Mesothelial cell of epicardium (in vitro differentiated cells): Measurements from ENCODE around the gene KLHL29. TPM values are rescaled to one million over a fixed set of nuclear protein-coding genes. Genes with fewer than 3 reads are reported as not detected.

Experiments
- DNase-seq, 2 experiments: peaks; one replicate each; pipeline ENCODE4 v3.0.0; 2021; ENCODE audit warnings: low spot score in 2 of 2; ENCODE audit not compliant: unreplicated experiment in 2 of 2
- H3K27ac Mint-ChIP-seq: 2 replicates; pipeline ENCODE4 v1.8.0; 2021; ENCODE audit warnings: mixed read lengths
- H3K27me3 Mint-ChIP-seq: 2 replicates; pipeline ENCODE4 v1.8.0; 2021; ENCODE audit warnings: low read depth, mixed read lengths
- H3K36me3 Mint-ChIP-seq: 2 replicates; pipeline ENCODE4 v1.8.0; 2021; ENCODE audit warnings: mixed read lengths
- H3K4me1 Mint-ChIP-seq: 2 replicates; pipeline ENCODE4 v1.8.0; 2021; ENCODE audit warnings: mixed read lengths
- H3K4me3 Mint-ChIP-seq: 2 replicates; pipeline ENCODE4 v1.8.0; 2021; ENCODE audit warnings: mild to moderate bottlenecking, moderate library complexity, mixed read lengths
- H3K9me3 Mint-ChIP-seq: 2 replicates; pipeline ENCODE4 v1.8.0; 2021; ENCODE audit warnings: mixed read lengths
- total RNA-seq: library from RNA; stranded (reverse); gene quantifications from 3 replicates; pipeline ENCODE4 v1.2.1, GENCODE V29; 2021
- TF ChIP-seq, protein P1 (sequence below): fragments of 200-600 bp; sonication (generic); IDR thresholded peaks from one replicate; pipeline ENCODE4 v1.5.0; 2021; ENCODE audit warnings: antibody characterized with exemption; ENCODE audit not compliant: unreplicated experiment

The KLHL29 gene
- total RNA-seq, 1 donor from 2014 or later: 28.3 TPM

DNA sequence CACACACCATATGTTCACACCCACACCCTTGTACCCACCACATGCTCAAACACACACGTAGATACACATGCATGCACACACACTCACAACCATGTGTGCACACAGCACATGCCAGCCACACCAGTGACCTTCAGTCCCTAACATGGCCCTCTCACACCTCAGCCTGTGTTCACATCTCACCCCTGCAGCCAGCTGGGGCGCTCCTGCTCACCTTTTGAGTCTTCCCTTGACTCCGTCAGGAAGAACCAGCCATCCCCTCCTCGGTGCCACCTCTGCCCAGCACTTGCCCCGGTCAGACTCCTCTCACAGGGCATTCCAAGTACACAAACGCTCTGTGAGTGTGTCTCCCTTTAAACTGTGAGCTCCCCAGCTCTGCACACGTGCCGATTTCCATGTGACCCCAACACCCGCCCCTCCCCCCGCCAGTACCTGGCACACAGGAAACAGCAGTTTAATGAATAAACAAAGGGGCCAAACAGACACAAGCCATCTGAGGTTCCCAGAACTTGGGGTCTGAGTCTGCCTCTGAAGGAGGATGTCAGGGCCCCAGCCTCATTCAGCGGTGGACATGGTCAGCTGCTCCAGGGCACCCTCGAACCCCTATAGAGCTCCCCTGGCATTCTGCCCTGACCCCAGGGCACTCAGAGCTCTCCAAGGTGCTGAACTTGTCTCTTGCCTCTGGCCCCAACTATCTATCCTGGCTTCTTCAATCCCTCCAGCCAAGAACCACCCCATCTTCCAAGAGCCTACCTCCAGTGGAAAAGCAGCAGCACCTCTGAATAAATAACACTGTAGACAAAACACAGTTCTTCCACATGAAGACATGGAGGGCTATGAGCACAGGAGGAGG lies 289.1 kb downstream of the KLHL29 start:
- no peak for DNase-seq
- Mint-ChIP-seq H3K9me3 (no peaks in the 10 kb centered on the region), H3K4me1 (peaks cover 5% of the 10 kb centered on the region), H3K27me3 (no peaks in the 10 kb centered on the region), H3K27ac (no peak overlapping the region), H3K4me3 (no peak overlapping the region), H3K36me3 (peaks cover 9% of the 10 kb centered on the region)
- TF ChIP-seq, protein P1, sequence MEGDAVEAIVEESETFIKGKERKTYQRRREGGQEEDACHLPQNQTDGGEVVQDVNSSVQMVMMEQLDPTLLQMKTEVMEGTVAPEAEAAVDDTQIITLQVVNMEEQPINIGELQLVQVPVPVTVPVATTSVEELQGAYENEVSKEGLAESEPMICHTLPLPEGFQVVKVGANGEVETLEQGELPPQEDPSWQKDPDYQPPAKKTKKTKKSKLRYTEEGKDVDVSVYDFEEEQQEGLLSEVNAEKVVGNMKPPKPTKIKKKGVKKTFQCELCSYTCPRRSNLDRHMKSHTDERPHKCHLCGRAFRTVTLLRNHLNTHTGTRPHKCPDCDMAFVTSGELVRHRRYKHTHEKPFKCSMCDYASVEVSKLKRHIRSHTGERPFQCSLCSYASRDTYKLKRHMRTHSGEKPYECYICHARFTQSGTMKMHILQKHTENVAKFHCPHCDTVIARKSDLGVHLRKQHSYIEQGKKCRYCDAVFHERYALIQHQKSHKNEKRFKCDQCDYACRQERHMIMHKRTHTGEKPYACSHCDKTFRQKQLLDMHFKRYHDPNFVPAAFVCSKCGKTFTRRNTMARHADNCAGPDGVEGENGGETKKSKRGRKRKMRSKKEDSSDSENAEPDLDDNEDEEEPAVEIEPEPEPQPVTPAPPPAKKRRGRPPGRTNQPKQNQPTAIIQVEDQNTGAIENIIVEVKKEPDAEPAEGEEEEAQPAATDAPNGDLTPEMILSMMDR: no peak

DNA sequence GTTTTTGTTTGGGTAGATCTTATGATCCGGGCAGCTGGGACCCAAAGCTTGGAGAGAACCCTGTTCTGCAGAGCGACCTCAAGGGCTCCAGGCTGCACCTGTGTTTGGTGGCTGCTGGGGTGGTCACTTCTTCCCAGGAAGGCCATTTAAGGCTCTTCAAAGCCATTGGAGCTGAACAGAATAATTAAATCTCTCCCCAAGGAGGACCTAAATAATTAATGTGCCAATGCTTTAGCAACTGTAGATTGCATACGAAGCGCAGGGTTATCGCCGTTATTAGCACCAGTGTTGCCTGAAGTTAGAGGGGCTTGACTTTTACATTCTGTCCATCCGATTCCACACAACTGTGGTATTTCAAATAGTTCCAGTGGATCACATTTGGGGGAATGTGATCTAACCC lies 290.5 kb downstream of the KLHL29 start:
- no peaks in the 10 kb centered on the region for H3K27me3 Mint-ChIP-seq
- H3K27ac Mint-ChIP-seq: no peak overlapping the region
- H3K4me1 Mint-ChIP-seq: no peaks in the 10 kb centered on the region
- no peak for DNase-seq
- TF ChIP-seq, protein P1: no peak
- peaks cover 9% of the 10 kb centered on the region for H3K36me3 Mint-ChIP-seq
- no peaks in the 10 kb centered on the region for H3K9me3 Mint-ChIP-seq
- H3K4me3 Mint-ChIP-seq: no peak overlapping the region

GRCh38 chr2:23677836-23678235 lies 292.9 kb downstream of the KLHL29 start:
- Mint-ChIP-seq H3K4me1 (no peaks in the 10 kb centered on the region), H3K36me3 (peaks cover 9% of the 10 kb centered on the region), H3K27me3 (no peaks in the 10 kb centered on the region), H3K4me3 (no peak overlapping the region), H3K9me3 (no peaks in the 10 kb centered on the region), H3K27ac (no peak overlapping the region)
- no peak for DNase-seq
- TF ChIP-seq, protein P1: no peak

- TF ChIP-seq, protein P1: no peak
- no peak for DNase-seq
- H3K27me3 Mint-ChIP-seq: no peaks in the 10 kb centered on the region
- no peaks in the 10 kb centered on the region for H3K9me3 Mint-ChIP-seq
- no peak overlapping the region for H3K4me3 Mint-ChIP-seq
- H3K36me3 Mint-ChIP-seq: peaks cover 9% of the 10 kb centered on the region
- no peak overlapping the region for H3K27ac Mint-ChIP-seq
- H3K4me1 Mint-ChIP-seq: no peaks in the 10 kb centered on the region
Measured at GRCh38 chr2:23679044-23679443, 294.1 kb downstream of the KLHL29 start.

DNA sequence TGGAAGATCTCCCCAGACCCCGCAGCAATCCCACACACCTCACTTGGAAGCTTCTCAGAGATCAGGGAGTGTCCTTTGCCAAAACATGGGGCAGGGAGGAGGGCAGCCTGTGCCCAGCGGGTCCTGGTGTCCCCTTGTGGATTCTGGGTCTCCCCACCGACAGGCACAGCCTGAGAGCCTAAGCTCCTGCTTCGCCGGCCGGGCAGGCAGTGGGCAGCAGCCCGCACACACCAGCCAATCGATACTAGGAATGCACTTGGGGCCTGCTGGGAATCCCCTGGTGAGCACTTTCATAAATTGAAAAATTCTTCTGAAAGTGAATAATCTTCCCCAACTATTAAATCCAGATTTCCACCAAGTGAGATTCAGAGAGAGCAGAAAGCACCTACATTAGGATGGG lies 296.0 kb downstream of the KLHL29 start:
- H3K27ac Mint-ChIP-seq: no peak overlapping the region
- TF ChIP-seq, protein P1: no peak
- peaks cover 5% of the 10 kb centered on the region for H3K4me1 Mint-ChIP-seq
- no peaks in the 10 kb centered on the region for H3K27me3 Mint-ChIP-seq
- no peaks in the 10 kb centered on the region for H3K9me3 Mint-ChIP-seq
- peaks cover 9% of the 10 kb centered on the region for H3K36me3 Mint-ChIP-seq
- no peak overlapping the region for H3K4me3 Mint-ChIP-seq
- DNase-seq: no peak
